HG02852 (cell line): ENCODE data around the gene RUSF1.
"Not testable (repeated sequence)": the region's sequence is repeated elsewhere in the genome, so short reads cannot be mapped to it uniquely, and the experiment has no call there.

Experiments
- ATAC-seq: cut with Tn5 transposase; IDR thresholded peaks from one replicate; pipeline ENCODE4 v1.9.1; 2021; ENCODE audit warnings: mild to moderate bottlenecking, moderate library complexity; ENCODE audit not compliant: unreplicated experiment

Gene RUSF1

DNA sequence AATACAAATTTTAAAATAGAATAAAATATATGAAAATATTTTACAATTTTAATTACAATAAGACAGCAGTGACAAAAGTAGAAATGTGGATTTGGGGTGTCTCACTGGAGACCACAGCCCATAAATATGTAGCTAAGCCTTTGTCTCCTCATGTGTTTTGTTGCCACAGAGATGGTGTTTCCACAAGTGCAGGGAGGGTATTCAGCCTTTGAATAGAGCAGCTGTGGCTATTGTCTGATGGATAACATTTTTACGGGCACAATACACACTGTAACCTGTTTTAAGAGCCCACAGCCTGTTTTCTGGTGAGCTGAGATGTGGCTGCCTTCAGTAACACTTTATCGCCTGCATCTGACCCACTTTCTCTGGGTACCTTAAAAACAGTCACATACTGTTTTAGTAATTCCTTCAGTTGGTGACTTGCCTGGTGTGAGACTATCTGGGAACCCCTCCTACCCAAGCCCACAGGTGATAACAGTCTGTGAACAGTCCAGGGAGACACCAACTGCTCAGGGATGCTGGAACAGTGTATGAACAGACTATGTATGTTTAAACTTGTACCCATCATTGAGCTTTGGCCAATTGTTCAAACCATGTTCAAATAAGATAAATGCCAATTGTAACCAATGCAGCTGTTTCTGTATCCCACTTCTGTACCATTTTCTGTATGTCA lies 11.7 kb upstream of the RUSF1 start:
- ATAC-seq, result no peak

GRCh38 chr16:31517800-31518402 lies 9.7 kb upstream of the RUSF1 start:
- ATAC-seq, result no peak

GRCh38 chr16:31513884-31514283 lies 5.7 kb upstream of the RUSF1 start:
- no peak for ATAC-seq

DNA sequence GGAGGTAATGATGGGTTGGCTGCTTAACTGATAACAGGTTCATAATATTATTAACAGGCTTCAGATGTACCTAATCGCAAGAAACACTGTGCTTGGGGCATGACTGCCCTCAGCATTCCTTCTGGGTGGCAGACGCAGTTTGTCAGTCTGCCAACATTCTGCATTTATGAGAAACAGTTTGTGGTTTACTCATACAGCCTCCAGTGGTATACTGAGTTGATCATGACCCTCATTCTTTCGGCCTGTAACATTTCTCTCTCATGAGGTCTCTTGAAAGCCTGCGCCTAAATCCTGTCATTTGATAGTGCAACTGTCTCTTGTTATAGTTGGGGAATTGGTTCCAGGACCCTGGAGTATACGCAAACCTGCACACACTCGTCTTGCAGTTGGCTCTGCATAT lies 4.9 kb upstream of the RUSF1 start:
- ATAC-seq, result no peak

- ATAC-seq, result no peak
Measured at GRCh38 chr16:31508706-31509195, 560 bp upstream of the RUSF1 start.

- ATAC-seq, result no peak
Measured at GRCh38 chr16:31507617-31507928, 618 bp downstream of the RUSF1 start.

DNA sequence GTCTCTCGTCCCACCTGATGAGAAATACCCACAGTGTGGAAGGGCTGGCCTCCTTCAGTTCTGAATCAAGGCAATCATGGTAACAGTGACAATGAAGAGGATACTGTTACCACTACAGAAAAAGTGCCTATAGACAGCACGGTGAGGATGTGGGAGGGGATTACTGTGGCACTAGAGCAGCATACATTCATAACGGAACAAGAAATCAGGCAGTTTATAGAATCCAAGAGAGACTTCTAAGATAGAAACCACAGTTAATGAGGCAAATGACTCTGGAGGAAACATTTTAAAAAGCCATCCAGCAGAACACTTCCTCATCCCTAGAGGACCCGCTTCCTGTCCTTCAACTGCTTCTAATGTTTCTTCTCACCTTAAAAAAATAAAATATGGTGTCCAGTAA lies 2.7 kb downstream of the RUSF1 start:
- peak; percentile 57 for ATAC-seq

GRCh38 chr16:31504159-31504558 lies 4.0 kb downstream of the RUSF1 start:
- no peak for ATAC-seq

- ATAC-seq, result not testable (repeated sequence)
Measured at GRCh38 chr16:31503555-31503954, 4.6 kb downstream of the RUSF1 start.

GRCh38 chr16:31502981-31503380 lies 5.2 kb downstream of the RUSF1 start:
- ATAC-seq, result no peak

- ATAC-seq, result no peak
Measured at GRCh38 chr16:31501966-31502348, 6.2 kb downstream of the RUSF1 start.

GRCh38 chr16:31501226-31501965 lies 6.8 kb downstream of the RUSF1 start:
- no peak for ATAC-seq

GRCh38 chr16:31499928-31500327 lies 8.3 kb downstream of the RUSF1 start:
- no peak for ATAC-seq

GRCh38 chr16:31498493-31498892 lies 9.7 kb downstream of the RUSF1 start:
- no peak for ATAC-seq

GRCh38 chr16:31496670-31497069 lies 11.5 kb downstream of the RUSF1 start:
- no peak for ATAC-seq

GRCh38 chr16:31493506-31494125 lies 14.6 kb downstream of the RUSF1 start:
- ATAC-seq, result no peak

DNA sequence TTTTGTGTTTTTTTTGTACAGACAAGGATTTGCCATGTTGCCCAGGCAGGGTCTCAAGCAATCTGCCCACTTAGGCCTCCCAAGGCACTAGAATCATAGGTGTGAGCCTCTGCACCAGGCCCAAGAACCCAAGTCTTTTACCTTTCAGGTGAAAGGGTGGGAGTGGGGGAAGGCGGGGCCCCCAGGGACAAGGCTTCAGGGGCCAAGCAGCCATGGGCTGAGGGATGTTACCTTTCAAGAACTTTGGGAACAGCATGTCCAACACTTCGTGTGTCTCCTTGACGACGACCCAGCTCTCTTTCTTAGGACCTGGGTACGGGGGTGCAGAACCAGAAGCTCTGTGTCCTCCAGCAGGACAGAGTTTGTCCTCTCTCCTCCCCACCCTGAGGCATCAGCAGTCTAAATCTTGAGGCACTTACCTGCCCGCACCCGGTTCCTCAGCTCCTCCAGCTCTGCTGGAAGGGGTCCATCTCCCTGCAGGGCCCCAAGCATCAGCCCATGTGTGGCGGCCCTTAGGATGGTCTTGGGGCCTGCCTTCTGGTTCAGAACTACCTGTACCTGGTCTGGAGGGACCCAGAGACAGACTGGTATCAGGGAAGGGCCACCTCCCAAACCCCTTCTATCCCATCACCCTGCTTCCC lies 16.3 kb downstream of the RUSF1 start:
- ATAC-seq, result no peak

GRCh38 chr16:31489616-31490584 lies 18.3 kb downstream of the RUSF1 start:
- ATAC-seq, result no peak

GRCh38 chr16:31489298-31489564 lies 19.0 kb downstream of the RUSF1 start:
- no peak for ATAC-seq
